HG02943 (cell line): ENCODE results near the gene MCRIP1.

ENCODE experiments used
- ATAC-seq: cut with Tn5 transposase; IDR thresholded peaks from one replicate; pipeline ENCODE4 v1.9.1; 2021; ENCODE audit warnings: mild to moderate bottlenecking, low read depth, moderate library complexity; ENCODE audit not compliant: unreplicated experiment

Gene MCRIP1

GRCh38 chr17:81833160-81833920 is at the start of gene MCRIP1:
Gene MCRIP1, minus strand, starts transcription at chr17:81833291. Its CDS starts 8,785 bp downstream, at chr17:81824506.
- peak; percentile 54 for ATAC-seq

GRCh38 chr17:81879121-81879520 is 46.0 kb upstream of the MCRIP1 start:
- no peak for ATAC-seq

- ATAC-seq, result no peak
Observed at GRCh38 chr17:81878294-81878693, 45.2 kb upstream of the MCRIP1 start.

- ATAC-seq, result no peak
Observed at GRCh38 chr17:81877569-81877968, 44.5 kb upstream of the MCRIP1 start.

GRCh38 chr17:81871387-81872230 is 38.5 kb upstream of the MCRIP1 start:
- ATAC-seq, result peak; percentile 47

- ATAC-seq, result peak; percentile 13
Observed at GRCh38 chr17:81870981-81871386, 37.9 kb upstream of the MCRIP1 start, which contains the start of gene ARHGDIA. Gene ARHGDIA, minus strand, starts transcription at chr17:81871337. Its CDS starts 1,407 bp downstream, at chr17:81869930.

GRCh38 chr17:81870131-81870980 is 37.3 kb upstream of the MCRIP1 start:
- ATAC-seq, result peak; percentile 9

GRCh38 chr17:81869221-81870130 is 36.4 kb upstream of the MCRIP1 start:
- no peak for ATAC-seq

GRCh38 chr17:81868674-81869220 is 35.7 kb upstream of the MCRIP1 start:
- no peak for ATAC-seq

GRCh38 chr17:81867991-81868673 is 35.0 kb upstream of the MCRIP1 start:
- ATAC-seq, result no peak

- no peak for ATAC-seq
Observed at GRCh38 chr17:81867170-81867990, 34.3 kb upstream of the MCRIP1 start.

- ATAC-seq, result no peak
Observed at GRCh38 chr17:81866440-81867169, 33.5 kb upstream of the MCRIP1 start.

GRCh38 chr17:81865733-81866439 is 32.8 kb upstream of the MCRIP1 start:
- ATAC-seq, result no peak

GRCh38 chr17:81865358-81865732 is 32.3 kb upstream of the MCRIP1 start:
- ATAC-seq, result no peak

- no peak for ATAC-seq
Observed at GRCh38 chr17:81863833-81864768, 31.0 kb upstream of the MCRIP1 start.
